Uterus (tissue), 2 donors: ENCODE data around the gene SCG5.

Source experiments
- CTCF ChIP-seq, 4 experiments: fragments of 200-600 bp in 2 of 4; fragments of 450-650 bp in 2 of 4; sonication (generic) in 2 of 4; IDR thresholded peaks; one replicate each; pipeline ENCODE4 v1.5.1; 2016 to 2019; ENCODE audit warnings: antibody characterized with exemption in 4 of 4, mild to moderate bottlenecking in 2 of 4, moderate library complexity in 1 of 4
- POLR2A ChIP-seq, 2 donors: fragments of 450-650 bp; IDR thresholded peaks; one replicate each; pipeline ENCODE4 v1.6.1; 2016; ENCODE audit warnings: antibody characterized with exemption in 2 of 2, mild to moderate bottlenecking in 1 of 2, moderate library complexity in 1 of 2

DNA sequence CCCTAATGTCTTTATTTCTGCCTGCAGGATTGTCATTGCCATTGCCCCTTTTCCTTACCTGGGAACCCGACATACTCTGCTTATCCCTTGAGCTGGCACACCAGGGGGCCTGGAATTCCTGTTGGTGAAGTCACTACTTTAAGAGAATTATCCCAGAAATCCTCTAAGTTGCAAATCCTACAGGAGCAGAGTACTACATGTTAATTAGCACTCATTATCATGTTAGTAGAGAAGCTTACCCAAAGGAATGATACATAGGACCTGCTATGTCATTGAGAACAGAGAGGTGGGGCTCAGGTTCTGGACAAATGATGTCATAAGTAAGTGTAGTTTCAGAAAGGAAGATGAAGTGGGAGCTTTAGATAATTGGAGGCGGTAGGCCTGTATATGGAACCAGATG is 27.4 kb downstream of the SCG5 start:
- TF ChIP-seq CTCF (IDR thresholded peaks at IDR 0.05) (no peak), POLR2A (IDR thresholded peaks at IDR 0.05) (no peak)
